ENCODE data around the gene MUC4. TPM values are rescaled to one million over a fixed set of nuclear protein-coding genes. Genes with fewer than 3 reads are reported as not detected.
"Not testable (repeated sequence)": the region's sequence is repeated elsewhere in the genome, so short reads cannot be mapped to it uniquely, and the experiment has no call there.

MUC4 gene
- total RNA-seq, 2 donors from 2014 or later = 150 to 203 TPM

DNA sequence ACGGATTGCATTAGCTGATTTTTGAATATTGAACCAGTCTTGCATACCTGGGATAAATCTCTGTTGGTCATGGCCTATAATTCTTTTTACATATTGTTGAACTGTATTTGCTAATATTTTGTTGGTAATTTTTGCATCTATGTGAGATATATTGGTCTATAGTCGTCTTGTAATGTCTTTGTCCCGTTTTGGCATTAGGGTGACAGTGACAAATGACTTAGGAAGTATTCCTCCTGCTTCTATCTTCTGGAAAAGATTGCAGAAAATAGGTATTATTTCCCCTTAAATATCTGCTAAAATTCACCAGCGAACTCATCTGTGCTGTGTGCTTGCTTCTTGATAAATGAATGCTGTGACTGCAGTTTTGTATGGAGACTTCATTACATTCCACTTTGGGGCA, 67.3 kb downstream of the MUC4 start:
- Histone ChIP-seq H3K27ac (no peak overlapping the region), H3K4me3 (no peak overlapping the region), H3K9ac (ENCODE audit: low read depth in 2 of 2, low read length in 2 of 2) (no peak overlapping the region), H3K36me3 (no peaks in the 10 kb centered on the region), H3K4me1 (no peaks in the 10 kb centered on the region), H3K9me3 (no peaks in the 10 kb centered on the region), H3K27me3 (no peaks in the 10 kb centered on the region)
- intact Hi-C loops (cut with DNase I) = no loop called here
- DNase-seq = no peak
- TF ChIP-seq, protein P1, sequence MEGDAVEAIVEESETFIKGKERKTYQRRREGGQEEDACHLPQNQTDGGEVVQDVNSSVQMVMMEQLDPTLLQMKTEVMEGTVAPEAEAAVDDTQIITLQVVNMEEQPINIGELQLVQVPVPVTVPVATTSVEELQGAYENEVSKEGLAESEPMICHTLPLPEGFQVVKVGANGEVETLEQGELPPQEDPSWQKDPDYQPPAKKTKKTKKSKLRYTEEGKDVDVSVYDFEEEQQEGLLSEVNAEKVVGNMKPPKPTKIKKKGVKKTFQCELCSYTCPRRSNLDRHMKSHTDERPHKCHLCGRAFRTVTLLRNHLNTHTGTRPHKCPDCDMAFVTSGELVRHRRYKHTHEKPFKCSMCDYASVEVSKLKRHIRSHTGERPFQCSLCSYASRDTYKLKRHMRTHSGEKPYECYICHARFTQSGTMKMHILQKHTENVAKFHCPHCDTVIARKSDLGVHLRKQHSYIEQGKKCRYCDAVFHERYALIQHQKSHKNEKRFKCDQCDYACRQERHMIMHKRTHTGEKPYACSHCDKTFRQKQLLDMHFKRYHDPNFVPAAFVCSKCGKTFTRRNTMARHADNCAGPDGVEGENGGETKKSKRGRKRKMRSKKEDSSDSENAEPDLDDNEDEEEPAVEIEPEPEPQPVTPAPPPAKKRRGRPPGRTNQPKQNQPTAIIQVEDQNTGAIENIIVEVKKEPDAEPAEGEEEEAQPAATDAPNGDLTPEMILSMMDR (IDR thresholded peaks at IDR 0.05) = no peak

DNA sequence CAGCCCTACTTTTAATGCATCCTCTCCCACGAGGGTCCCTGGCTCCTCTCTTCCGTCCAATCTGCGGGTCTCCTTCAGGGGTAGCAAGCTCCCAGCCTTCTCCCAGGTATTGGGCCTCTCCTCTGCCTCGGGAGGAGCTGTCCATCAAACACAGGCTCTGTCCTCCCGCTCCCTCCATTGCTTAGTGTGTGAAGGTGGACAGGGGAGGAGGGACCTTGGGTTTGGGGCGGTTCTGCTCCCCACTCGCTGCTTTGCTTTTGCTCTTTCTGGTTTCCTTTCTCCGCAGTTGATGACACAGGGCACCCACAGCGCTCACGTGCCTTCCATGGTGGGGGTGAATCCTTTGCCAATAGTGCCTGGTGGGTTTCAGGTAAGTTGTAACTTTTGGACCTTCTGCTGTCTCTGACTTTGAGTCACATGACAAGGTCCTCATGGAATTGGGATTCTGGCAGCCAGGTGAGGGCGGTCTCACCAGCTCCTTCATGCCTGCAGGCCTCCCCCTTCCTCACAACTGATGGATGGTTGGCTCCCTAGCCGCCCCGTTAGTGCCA, 72.1 kb downstream of the MUC4 start:
- Histone ChIP-seq H3K36me3 (no peaks in the 10 kb centered on the region), H3K9ac (ENCODE audit: low read depth in 2 of 2, low read length in 2 of 2) (no peak overlapping the region), H3K27ac (no peak overlapping the region), H3K4me3 (no peak overlapping the region), H3K27me3 (no peaks in the 10 kb centered on the region), H3K9me3 (no peaks in the 10 kb centered on the region), H3K4me1 (no peaks in the 10 kb centered on the region)
- TF ChIP-seq, protein P1 (IDR thresholded peaks at IDR 0.05) = no peak
- intact Hi-C loops (cut with DNase I) = no loop called here
- no peak for DNase-seq

DNA sequence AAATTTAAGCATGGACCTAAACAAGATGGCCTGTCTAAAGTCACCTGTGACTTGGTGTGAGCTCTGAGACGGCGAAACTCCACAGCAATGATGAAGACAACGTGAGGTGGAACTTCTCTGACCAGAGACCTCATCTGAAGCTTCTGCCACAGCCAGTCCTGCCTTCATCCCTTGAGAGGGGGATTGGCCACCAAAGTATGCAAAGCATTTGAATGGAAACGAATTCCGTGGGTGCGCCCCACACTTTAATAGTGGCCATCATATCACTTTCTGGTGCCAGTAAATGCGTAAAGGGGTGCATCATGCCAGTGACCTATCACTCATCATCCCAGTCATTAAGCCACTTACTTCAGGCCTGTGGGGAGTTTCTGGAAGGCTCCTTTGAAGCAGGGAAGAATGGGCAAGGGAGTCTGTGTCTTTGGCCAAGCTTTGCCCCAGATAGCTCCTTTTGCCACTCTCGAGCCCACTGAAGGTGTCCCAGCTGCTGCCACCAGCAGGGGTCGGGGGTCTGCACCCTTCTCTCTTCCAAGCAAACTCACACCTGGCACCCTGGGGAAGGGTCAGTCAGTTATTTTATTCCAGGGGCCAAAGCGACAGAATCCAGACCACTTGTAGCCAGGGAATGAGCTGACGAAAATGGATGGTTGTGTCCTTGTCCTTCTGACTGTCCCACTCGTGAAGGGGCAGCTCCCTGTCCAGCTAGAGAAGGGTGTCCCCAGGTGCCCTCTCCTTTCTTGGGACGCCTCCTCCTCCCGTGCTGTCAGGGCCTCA, 73.3 kb downstream of the MUC4 start:
- Histone ChIP-seq H3K9ac (ENCODE audit: low read depth in 2 of 2, low read length in 2 of 2) (no peak overlapping the region), H3K36me3 (no peaks in the 10 kb centered on the region), H3K27ac (no peak overlapping the region), H3K9me3 (no peaks in the 10 kb centered on the region), H3K4me1 (no peaks in the 10 kb centered on the region), H3K27me3 (no peaks in the 10 kb centered on the region), H3K4me3 (no peak overlapping the region)
- TF ChIP-seq, protein P1 (IDR thresholded peaks at IDR 0.05) = no peak
- DNase-seq = no peak
- intact Hi-C loops (cut with DNase I) = no loop called here

DNA sequence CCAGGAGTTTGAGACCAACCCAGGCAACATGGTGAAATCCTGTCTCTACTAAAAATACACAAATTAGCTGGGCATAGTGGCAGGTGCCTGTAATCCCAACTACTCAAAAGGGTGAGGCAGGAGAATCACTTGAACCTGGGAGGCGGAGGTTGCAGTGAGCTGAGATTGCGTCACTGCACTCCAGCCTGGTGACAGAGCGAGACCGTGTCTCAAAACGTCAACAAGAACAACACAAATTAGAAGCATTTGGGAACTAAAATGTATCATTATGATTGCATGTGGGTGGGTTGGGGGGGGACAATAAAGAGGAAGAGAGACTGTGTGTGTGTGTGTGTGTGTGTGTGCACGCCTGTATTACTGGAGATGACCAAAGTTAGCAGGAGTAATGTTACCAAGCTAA, 73.9 kb downstream of the MUC4 start:
- H3K9ac ChIP-seq (ENCODE audit: low read depth in 2 of 2, low read length in 2 of 2); H3K27ac ChIP-seq; DNase-seq; H3K36me3 ChIP-seq; H3K27me3 ChIP-seq; intact Hi-C loops (cut with DNase I); H3K4me1 ChIP-seq; H3K9me3 ChIP-seq; H3K4me3 ChIP-seq: not testable (repeated sequence)

DNA sequence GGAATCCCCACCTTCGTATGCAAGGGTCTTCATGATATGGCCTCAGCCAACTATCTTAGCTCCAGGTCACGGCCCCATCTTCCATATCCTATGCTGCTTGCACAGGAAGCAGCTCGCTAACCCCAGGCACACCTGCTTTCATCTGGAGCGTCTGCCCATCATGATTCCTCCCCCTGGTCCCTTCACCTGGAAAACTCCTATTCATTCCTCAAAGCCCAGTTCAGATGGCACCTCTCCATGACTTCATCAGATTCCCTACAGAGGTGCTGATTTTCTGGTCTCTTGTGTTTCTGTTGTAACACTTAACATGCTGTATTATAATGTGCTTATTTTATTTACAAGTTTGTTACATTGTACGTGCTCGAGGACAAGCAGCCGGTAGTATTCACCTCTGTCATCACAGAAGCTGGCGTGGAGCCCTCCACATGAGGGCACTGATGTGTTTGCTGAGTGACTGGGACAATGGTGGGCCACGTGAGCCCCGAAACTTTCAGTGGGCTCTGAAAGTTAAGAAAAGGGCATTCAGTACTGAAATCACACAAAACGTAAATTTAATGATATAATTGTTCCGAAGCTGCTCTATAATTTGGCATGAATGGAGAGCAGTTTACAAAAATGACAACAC, 74.8 kb downstream of the MUC4 start:
- Histone ChIP-seq H3K36me3 (no peaks in the 10 kb centered on the region), H3K27ac (no peak overlapping the region), H3K9ac (ENCODE audit: low read depth in 2 of 2, low read length in 2 of 2) (no peak overlapping the region), H3K27me3 (no peaks in the 10 kb centered on the region), H3K4me1 (no peaks in the 10 kb centered on the region), H3K9me3 (no peaks in the 10 kb centered on the region), H3K4me3 (no peak overlapping the region)
- TF ChIP-seq, protein P1 (IDR thresholded peaks at IDR 0.05) = no peak
- DNase-seq = no peak
- intact Hi-C loops (cut with DNase I) = no loop called here
